Right lobe of liver (tissue), 4 donors: ENCODE data around the gene SBSN.

ENCODE experiments used
- POLR2A ChIP-seq: fragments of 450-650 bp; IDR thresholded peaks from one replicate; pipeline ENCODE4 v1.6.1; 2017; ENCODE audit warnings: antibody characterized with exemption, mild to moderate bottlenecking
- TF ChIP-seq, protein P1 (sequence below), 4 donors: fragments of 200-600 bp in 3 of 4; fragments of 450-650 bp in 1 of 4; IDR thresholded peaks; one replicate each; pipeline versions ENCODE4 v1.5.1 to v1.8.0; 2016 to 2022; ENCODE audit warnings: antibody characterized with exemption in 4 of 4, mild to moderate bottlenecking in 2 of 4
- donor health status: DM: no; HTN: no; CAD: no.
- donor health status: DM: no; HTN: no; CAD: no.
- donor health status: DM: no; HTN: yes; CAD: no.

GRCh38 chr19:35560271-35560670 lies 32.2 kb upstream of the SBSN start:
- TF ChIP-seq, protein P1, sequence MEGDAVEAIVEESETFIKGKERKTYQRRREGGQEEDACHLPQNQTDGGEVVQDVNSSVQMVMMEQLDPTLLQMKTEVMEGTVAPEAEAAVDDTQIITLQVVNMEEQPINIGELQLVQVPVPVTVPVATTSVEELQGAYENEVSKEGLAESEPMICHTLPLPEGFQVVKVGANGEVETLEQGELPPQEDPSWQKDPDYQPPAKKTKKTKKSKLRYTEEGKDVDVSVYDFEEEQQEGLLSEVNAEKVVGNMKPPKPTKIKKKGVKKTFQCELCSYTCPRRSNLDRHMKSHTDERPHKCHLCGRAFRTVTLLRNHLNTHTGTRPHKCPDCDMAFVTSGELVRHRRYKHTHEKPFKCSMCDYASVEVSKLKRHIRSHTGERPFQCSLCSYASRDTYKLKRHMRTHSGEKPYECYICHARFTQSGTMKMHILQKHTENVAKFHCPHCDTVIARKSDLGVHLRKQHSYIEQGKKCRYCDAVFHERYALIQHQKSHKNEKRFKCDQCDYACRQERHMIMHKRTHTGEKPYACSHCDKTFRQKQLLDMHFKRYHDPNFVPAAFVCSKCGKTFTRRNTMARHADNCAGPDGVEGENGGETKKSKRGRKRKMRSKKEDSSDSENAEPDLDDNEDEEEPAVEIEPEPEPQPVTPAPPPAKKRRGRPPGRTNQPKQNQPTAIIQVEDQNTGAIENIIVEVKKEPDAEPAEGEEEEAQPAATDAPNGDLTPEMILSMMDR (IDR thresholded peaks at IDR 0.05): no peak
- no peak for TF ChIP-seq POLR2A
